HG03108 (cell line): ENCODE measurements around the gene PLXDC1.
"Not testable (repeated sequence)": the region's sequence is repeated elsewhere in the genome, so short reads cannot be mapped to it uniquely, and the experiment has no call there.

Experiments
- ATAC-seq: cut with Tn5 transposase; IDR thresholded peaks from one replicate; pipeline ENCODE4 v1.9.1; 2021; ENCODE audit warnings: moderate library complexity; ENCODE audit not compliant: unreplicated experiment

The PLXDC1 gene

DNA sequence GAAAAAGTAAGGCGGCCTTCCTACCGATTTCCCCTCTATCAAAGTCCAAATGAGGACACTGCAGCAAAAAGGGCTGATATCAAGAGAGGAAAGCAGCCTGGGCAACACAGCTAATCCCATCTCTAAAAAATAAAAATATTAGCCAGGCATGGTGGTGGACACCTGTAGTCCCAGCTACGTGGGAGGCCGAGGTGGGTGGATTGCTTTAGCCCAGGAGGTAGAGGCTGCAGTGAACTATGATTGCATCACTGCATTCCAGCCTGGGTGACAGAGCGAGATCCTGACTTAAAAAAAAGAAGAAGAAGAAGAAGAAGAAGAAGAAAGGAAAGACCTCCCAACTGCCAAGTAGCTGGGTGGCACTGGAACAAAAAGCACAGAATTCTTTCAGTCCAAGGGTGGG lies 31.6 kb upstream of the PLXDC1 start:
- ATAC-seq = no peak

- no peak for ATAC-seq
Observed at GRCh38 chr17:39181303-39181702, 29.9 kb upstream of the PLXDC1 start.

- no peak for ATAC-seq
Observed at GRCh38 chr17:39178536-39178935, 27.1 kb upstream of the PLXDC1 start.

GRCh38 chr17:39177256-39177655 lies 25.8 kb upstream of the PLXDC1 start:
- no peak for ATAC-seq

GRCh38 chr17:39175695-39176093 lies 24.3 kb upstream of the PLXDC1 start:
- ATAC-seq = no peak

- no peak for ATAC-seq
Observed at GRCh38 chr17:39174920-39175694, 23.7 kb upstream of the PLXDC1 start.

GRCh38 chr17:39173526-39174274 lies 22.3 kb upstream of the PLXDC1 start:
- ATAC-seq = no peak

DNA sequence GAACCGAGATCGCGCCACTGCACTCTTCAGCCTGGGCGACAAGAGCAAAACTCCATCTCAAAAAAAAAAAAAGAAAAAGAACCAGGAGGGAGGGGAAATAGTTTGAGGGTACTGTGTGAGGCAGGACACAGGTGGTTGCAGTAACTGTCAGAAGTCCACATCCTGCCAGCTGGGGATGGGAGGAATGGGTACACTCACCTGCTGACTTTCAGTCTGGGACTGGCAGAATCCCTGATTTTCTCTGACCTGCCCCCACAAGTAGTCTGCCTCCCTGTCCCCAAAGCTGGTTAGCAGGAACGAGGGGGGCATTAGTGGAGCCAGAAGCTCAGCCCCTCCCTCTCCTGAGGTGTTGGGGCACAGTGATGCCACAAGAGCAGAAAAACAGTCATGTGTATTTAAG lies 21.6 kb upstream of the PLXDC1 start:
- no peak for ATAC-seq

DNA sequence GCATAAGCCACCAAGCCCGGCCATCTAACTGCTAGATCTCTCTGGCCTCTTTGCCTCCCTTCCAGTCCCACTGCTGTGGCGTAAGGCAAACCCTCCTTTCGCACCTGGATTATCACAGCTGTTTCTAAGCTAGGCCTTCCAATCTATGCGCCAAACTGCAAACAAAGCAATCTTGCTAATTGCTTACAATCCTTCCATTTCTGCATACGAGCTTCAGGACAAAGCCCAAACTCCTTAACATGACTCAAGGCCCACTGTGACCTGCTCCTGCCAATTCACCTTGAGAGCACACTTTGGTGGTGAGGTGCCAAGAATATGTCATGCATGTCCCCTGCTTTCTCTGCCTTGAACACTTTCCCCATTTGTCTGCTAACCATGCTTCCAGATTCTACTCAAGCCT lies 20.5 kb upstream of the PLXDC1 start:
- ATAC-seq = no peak

- ATAC-seq = no peak
Observed at GRCh38 chr17:39170558-39170957, 19.1 kb upstream of the PLXDC1 start.

- no peak for ATAC-seq
Observed at GRCh38 chr17:39170109-39170508, 18.7 kb upstream of the PLXDC1 start.

- no peak for ATAC-seq
Observed at GRCh38 chr17:39169518-39169917, 18.1 kb upstream of the PLXDC1 start.

DNA sequence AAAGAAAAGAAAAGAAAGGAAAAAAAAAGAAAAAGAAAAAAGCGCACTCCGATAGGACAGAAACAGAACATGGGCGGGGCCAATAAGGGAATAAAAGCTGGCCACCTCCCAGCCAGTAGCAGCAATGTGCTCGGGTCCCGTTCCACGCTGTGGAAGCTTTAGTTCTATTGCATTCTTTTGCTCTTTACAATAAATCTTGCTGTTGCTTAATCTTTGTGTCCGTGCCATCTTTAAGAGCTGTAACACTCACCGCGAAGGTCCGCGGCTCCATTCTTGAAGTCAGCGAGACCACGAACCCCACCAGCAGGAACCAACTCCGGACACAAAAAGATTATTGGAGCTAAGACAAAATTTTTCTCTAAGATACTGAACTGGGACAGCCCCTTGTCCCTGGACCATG lies 17.7 kb upstream of the PLXDC1 start:
- no peak for ATAC-seq

DNA sequence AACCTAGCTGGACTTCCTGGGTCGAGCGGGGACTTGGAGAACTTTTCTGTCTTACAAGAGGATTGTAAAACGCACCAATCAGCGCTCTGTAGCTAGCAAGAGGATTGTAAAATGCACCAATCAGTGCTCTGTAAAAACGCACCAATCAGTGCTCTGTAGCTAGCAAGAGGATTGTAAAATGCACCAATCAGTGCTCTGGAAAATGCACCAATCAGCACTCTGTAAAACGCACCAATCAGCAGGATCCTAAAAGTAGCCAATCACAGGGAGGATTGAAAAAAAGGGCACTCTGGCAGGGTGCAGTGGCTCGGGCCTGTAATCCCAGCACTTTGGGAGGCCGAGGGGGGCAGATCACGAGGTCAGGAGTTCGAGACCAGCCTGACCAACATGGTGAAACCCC lies 17.1 kb upstream of the PLXDC1 start:
- not testable (repeated sequence) for ATAC-seq

DNA sequence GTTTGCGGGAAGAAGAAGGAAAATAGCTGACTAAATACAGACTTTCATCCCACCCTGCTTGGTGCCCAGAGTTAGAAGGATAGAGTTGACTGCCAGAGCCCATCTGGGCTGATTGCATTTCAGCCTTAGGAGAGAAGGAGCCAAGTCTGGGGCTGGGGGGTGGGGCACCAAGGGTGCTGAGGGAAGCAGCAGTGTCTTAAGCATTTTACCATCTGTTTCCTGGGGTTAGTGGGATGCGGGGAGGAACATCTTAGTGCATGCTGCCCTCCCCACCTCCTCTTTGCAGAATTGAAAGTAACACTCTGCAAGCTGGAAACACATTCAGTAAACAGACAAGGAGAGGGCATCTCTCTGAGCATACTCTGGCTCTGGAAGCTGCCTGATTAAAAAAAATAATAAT lies 16.0 kb upstream of the PLXDC1 start:
- no peak for ATAC-seq

DNA sequence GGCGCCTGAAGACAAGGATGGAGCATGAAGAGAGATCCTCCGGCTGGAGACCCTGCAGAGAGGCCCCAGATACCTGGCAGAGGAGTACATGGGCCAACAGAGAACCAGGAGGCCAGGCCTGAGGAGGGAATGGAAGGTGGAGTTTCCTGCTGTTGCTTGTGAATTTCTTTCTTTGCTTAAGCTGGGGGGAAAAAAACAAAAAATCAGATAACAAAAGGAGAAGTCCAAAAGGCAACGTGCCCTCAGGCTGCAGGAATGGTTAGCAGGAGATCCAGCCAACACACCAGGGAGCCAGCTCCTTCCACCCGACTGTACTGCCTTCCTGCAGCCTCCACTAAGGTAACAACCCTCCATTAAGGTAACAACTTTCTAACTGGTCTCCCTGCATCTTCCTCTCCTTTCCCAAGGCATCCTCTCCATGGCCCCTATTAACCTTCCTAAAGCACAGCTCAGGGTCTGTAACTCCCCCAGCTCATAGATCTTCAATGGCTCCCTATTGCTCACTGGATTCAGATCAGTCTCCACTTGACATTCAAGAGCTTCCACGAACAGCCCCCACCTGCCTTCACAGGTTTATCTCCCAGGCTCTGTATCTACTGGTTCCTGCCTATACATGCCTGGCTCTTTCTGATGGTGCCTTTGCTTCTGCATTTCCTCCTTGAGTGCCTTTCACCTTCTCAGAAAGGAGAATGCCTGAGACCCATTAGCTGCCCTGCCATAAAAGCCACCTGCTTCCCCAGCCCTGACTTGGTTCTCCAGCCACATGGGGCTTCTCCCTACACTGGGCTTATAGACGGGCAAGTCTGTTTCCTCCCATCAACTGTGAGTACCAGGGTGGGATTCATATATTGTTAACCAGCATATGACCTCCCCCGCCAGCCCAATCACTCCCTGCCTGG lies 15.2 kb upstream of the PLXDC1 start:
- ATAC-seq = no peak

DNA sequence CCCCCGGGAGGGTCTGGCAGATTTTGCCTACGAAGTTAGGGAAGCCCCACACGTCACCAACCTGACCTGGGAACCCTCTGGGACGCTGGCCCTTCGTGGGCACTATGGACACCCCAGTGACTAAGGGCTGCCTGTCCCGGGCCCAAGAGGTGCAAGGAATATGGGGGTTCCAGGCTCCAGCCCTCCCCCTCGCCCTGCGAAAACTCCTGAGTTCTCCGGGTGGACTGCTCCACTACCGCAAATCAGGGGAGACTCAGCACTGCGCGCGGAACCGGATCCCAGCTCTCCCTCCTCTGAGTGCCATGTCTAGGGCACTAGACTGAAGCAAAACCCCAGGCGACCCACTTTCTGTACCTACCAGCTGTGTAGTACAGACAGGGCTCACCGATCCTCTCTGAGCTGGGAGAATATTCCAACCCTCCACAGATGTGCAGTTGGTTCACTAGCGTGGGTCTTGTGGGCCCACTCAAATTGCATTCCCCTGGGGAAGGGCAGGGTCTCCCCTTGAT lies 14.5 kb upstream of the PLXDC1 start, which contains the start of gene ARL5C:
ARL5C (minus strand) TSS at position 321 of the 509 bp plus-strand sequence. CDS start 401 bp downstream, outside the sequence.
- ATAC-seq = no peak

GRCh38 chr17:39165178-39165840 lies 13.9 kb upstream of the PLXDC1 start:
- ATAC-seq = no peak

- peak; percentile 78 for ATAC-seq
Observed at GRCh38 chr17:39164675-39165143, 13.3 kb upstream of the PLXDC1 start.

- no peak for ATAC-seq
Observed at GRCh38 chr17:39161962-39162361, 10.5 kb upstream of the PLXDC1 start.
